Fibroblast of peridontal ligament (primary cell): Measurements from ENCODE around the gene ZMYND8.
"Not testable (repeated sequence)": the region's sequence is repeated elsewhere in the genome, so short reads cannot be mapped to it uniquely, and the experiment has no call there.

ENCODE experiments used
- DNase-seq: peaks from one replicate; pipeline ENCODE4 v3.0.0-alpha.2; 2010; ENCODE audit errors: extremely low read depth

The ZMYND8 gene

GRCh38 chr20:47356526-47357295 is at the start of gene ZMYND8:
Gene ZMYND8 (minus strand): TSS chr20:47356699. CDS start chr20:47356670, 29 bp downstream.
- peak; percentile 95 for DNase-seq

- no peak for DNase-seq
Observed at GRCh38 chr20:47405775-47406325, 49.4 kb upstream of the ZMYND8 start.

GRCh38 chr20:47400685-47401084 is 44.2 kb upstream of the ZMYND8 start:
- no peak for DNase-seq

- DNase-seq: no peak
Observed at GRCh38 chr20:47397652-47398301, 41.3 kb upstream of the ZMYND8 start.

GRCh38 chr20:47396762-47397476 is 40.4 kb upstream of the ZMYND8 start:
- DNase-seq: no peak

GRCh38 chr20:47393796-47394514 is 37.5 kb upstream of the ZMYND8 start:
- DNase-seq: not testable (repeated sequence)

GRCh38 chr20:47392721-47393073 is 36.2 kb upstream of the ZMYND8 start:
- no peak for DNase-seq

GRCh38 chr20:47392015-47392720 is 35.7 kb upstream of the ZMYND8 start:
- DNase-seq: peak; percentile 95

GRCh38 chr20:47391276-47392010 is 34.9 kb upstream of the ZMYND8 start:
- DNase-seq: no peak

- peak; percentile 32 for DNase-seq
Observed at GRCh38 chr20:47389867-47390347, 33.4 kb upstream of the ZMYND8 start.

- not testable (repeated sequence) for DNase-seq
Observed at GRCh38 chr20:47385968-47386367, 29.5 kb upstream of the ZMYND8 start.

GRCh38 chr20:47382746-47383415 is 26.4 kb upstream of the ZMYND8 start:
- DNase-seq: peak; percentile 10

GRCh38 chr20:47380481-47380880 is 24.0 kb upstream of the ZMYND8 start:
- DNase-seq: no peak

- peak; percentile 23 for DNase-seq
Observed at GRCh38 chr20:47379433-47380150, 23.1 kb upstream of the ZMYND8 start.

- no peak for DNase-seq
Observed at GRCh38 chr20:47377122-47377722, 20.7 kb upstream of the ZMYND8 start.

- DNase-seq: not testable (repeated sequence)
Observed at GRCh38 chr20:47376096-47376643, 19.7 kb upstream of the ZMYND8 start.

- not testable (repeated sequence) for DNase-seq
Observed at GRCh38 chr20:47374121-47374520, 17.6 kb upstream of the ZMYND8 start.

GRCh38 chr20:47373206-47373733 is 16.8 kb upstream of the ZMYND8 start:
- no peak for DNase-seq
